Right forelimb (tissue), 1 donor: ENCODE measurements around the gene PMVK.
A peak's percentile ranks its signal among the peaks of the same experiment; 100 is the strongest.
"Not testable (repeated sequence)": the region's sequence is repeated elsewhere in the genome, so short reads cannot be mapped to it uniquely, and the experiment has no call there.

Experiments
- DNase-seq: peaks from one replicate; pipeline ENCODE4 v3.0.0-alpha.2; 2018

The PMVK gene

DNA sequence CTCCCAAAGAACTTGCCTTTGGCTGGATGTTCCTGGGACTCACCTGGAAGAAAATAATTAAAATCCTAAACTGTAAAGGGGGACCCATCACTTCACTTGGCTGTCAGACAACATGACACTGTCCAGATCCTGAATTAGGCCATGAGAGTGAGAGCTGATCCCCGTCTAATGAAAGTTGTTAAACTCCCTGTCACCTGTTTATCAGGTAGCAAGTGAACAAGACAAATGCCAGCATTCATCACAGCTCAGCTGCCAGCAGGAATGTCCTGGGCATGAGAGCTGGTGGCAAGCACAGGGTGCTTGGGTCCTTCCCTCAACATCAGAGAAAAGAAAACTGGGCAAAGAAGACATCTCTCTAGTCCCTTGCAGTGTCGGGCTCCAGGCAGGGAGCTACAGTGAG lies 23.8 kb downstream of the PMVK start:
- DNase-seq, result no peak

DNA sequence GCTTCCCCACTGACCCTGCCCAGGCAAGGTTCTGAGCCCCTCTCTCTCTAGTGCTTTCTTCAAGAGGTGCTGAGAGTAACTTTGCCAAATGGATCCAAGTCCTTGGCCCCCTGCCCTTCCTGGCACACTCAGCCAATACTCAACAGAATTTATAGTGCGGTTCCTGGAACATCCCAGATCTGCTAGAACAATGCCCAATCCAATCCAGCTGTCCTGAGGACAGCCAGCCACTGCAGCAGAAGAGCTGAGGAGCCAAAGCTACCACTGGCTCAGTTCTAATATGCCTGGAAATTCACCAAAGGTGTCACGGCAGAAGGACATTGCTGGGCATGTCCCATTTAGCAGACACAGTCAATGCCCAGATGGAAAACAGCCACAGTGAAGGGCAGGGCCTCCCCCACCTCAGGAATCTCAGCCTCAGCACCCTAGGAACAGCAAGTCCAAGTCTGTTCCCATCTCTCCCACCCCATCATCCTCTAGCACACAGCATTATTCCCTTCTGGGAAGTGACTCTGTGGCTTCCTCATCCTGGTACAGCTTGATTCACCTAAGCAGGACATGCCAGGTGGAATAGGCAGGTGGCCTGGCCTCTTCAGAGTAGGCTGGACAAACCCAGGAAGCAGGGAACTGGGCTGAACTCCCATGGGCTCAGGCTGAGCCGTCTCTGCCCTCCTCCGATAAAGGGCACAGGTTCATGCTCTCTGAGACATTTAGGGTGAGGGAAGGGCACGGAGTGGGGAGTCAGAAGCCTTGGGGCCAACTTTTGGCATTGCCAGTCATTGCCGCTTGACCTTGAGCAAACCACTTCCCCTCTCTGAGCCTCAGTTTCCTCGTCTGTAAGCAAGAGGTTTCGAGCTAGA lies 24.6 kb downstream of the PMVK start:
- no peak for DNase-seq

DNA sequence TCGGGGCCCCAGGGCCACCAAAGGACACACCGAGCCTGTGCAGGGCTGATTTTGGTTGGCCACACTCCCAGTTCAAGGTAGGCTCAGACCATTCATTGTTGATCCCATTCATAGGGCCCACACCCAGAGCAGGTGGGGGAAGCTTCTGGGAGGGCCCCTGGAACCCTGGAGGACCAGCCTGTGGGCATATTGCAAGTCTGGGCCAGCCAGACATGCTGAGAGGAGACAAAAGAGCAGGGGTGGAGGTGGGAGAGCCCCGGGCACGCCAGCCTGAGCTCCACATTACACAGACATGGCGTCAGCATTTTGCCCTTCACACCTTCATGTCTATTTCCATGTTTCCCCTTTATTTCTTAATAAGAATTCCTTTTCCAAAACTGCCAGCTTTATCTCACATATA lies 25.7 kb downstream of the PMVK start:
- no peak for DNase-seq

DNA sequence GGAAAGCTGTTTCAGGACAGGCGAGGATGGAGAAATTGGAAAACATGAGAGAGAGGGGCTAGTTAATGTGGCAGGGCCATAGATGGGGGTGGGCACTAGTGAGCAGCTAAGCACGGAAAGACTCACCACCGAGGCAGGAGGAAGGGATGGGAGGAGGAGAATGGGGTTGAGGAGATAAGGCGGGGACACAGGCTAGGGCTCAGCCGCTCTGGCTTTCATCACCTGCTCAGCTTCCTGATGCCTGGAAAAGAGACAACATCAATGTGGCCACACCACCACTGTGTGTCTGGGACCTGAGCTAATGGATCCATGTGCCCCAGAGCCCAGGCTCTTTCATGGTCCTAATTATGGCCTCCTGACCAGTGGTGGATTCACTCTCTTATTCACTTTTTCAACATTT lies 27.6 kb downstream of the PMVK start:
- DNase-seq, result no peak

DNA sequence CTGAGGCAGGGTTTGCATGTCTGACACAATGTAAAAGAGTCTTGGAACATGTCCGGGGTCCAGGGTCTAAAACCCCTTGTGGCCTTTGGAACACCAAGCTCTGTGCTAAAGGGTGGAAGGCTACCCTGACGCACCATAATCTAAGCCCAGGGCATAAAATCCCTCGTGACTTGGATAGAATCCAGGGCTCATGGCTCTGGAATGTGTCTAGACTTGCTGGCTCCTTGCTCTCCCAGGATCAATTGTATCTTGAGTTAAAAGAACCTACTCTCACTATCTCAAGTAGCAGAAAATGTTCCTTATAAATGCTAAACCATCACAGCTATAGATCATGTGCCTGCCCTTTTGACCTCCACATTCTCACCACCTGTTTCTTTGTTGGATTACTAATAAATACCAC lies 28.4 kb downstream of the PMVK start:
- DNase-seq, result not testable (repeated sequence)

DNA sequence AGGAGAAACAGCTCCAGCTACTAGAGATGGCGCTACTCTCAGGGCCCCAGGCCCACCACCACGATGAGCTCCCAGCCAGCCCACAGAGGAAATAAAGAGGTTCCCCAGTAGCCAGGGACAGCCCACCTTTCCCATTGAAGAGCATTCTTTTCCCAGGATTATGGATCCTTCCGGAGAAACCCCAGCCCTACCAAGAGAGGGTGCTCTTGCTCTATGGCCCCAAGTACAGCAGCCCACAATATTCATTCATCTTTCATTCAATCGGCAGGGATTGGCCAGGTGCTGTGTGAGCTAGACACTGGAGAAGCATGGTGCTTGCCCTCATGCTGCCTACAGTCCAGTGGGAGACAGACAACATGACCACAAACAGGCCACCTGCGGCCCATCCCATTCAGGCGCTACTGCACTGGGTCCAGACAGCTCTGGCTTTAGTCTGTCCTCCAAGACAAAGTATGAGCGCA lies 29.9 kb downstream of the PMVK start:
- no peak for DNase-seq

DNA sequence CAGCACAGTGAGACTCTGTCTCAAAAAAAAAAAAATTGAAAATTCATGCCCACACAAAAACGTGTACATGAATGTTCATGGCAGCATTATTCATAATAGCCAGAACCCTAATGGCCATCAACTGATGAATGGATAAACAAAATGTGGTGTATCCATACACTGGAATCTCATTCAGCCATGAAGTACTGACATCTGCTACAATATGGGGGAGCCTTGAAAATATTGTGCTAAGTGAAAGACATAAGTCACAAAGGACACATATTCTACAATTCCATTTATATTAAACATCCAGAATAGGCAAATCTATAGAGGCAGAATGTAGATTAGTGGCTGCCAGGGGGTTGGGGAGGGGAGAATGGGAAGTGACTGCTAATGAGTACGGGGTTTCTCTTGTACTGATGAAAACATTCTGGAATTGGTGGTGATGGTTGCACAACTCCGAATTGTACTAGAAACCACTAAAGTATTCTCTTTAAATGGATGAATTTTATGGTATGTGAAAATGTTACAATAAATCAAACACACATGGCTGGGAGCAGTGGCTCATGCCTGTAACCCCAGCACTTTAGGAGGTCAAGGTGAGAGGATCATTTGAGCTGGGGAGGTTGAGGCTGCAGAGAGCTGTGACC lies 33.5 kb downstream of the PMVK start:
- no peak for DNase-seq

DNA sequence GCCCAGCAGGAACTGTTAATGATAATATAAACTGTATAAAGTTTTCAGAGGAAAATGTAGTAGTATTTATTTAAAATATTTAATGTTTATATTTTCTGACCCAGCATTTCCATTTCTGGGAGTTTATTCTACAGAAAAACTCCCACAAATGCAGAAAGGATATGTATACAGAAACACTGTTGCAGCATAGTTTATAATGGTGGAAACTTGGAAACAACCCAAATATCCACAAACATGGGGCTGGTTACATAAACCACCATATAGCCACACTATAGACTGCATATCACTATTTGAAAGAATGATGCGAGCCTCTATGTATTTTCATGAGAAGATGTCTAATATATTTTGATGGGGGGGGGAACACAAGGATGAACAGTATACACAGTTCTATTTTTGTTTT lies 34.9 kb downstream of the PMVK start:
- no peak for DNase-seq

DNA sequence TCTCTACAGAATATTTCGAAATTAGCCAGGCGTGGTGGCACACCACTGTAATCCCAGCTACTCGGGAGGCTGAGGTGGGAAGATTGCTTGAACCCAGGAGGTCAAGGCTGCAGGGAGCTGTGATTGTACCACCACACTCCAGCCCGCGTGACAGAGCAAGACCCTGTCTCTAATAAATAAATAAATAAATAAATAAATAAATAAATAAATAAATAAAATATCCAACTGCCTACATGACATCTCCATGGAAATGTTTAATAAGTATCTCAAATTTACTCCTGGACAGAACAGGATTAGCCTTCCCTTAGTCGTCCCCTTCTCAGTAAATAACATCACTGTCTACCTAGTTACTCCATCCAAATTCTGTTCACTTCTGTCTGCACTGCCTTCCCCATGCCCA lies 37.5 kb downstream of the PMVK start:
- no peak for DNase-seq

DNA sequence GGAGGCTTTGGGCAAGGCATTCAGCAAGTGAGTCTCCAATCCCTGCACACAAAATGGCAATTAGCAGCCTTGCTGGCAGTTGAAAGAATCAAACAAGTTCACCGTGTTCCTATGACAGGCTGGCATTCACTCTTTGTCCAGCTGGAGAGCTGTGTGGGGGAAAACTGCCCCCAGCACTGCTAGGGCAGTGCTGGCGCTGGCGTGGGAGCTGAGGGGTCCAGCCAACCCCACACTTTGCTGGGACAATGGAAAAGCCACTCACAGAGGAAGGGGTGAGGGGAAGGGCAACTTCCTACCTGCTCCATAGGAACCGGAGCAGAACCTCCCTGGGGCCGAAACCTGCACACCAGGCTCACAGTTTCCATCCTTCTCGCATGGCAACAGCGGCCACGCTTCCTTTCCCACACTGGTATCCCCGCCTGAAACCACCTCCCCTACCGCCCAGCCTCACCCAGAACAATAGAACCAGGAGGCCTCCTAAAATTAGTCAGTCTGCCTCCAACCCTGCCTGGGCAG lies 39.7 kb downstream of the PMVK start:
- DNase-seq, result no peak

DNA sequence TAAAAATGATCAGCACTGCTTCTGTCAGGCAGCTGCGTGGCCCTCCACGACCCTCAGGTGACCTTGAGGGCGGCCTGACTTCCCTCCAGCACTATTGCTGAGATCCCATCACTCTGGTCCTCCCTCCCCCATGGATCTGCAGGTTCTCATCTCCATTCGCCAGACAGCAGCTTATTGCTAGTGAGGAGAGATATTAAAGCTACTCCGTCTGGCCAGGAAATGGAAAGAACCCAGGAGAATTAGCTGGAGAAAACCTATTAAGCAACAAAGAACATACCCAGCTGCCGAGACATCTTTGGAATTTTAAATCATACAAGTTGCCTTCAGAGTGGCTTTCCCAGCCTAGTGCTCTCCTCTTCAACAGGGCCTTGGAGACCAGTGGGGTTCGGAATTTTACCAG lies 40.7 kb downstream of the PMVK start:
- no peak for DNase-seq

DNA sequence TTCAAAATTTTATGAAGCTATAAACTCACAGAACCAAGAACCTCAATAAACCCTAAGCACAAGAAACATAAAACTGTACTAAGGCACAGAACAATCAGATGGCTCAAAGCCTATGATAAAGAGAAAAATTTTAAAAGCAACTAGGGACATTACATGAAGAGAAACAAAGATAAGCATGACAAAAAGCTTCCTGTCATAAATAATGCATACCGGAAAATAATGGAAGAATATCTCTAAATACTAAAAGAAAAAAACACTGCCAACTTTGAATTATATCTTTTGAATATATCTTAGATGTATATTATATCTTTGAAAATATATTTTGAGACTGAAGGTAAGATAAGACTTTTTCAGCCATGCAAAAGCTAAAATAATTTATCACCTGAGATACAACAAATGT lies 45.1 kb downstream of the PMVK start:
- no peak for DNase-seq

DNA sequence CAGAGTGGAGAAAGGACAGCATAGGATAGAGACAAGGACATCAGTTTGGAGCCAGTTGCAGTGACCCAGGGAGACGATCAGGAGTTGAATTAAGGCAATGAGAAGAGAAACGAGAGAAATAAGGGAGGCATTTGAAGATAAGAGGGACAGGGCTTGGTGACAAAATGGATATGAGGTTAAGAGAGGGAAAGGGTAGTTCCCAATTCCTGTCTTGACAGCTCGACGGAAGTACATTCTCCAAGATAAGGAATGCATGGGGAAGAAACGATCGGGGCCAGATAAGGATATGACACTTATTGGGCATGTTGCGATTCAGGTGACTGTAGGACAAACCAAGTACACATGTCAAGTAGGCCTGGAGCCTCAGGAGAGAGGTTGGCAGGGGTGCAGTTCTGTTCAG lies 47.8 kb downstream of the PMVK start:
- no peak for DNase-seq

DNA sequence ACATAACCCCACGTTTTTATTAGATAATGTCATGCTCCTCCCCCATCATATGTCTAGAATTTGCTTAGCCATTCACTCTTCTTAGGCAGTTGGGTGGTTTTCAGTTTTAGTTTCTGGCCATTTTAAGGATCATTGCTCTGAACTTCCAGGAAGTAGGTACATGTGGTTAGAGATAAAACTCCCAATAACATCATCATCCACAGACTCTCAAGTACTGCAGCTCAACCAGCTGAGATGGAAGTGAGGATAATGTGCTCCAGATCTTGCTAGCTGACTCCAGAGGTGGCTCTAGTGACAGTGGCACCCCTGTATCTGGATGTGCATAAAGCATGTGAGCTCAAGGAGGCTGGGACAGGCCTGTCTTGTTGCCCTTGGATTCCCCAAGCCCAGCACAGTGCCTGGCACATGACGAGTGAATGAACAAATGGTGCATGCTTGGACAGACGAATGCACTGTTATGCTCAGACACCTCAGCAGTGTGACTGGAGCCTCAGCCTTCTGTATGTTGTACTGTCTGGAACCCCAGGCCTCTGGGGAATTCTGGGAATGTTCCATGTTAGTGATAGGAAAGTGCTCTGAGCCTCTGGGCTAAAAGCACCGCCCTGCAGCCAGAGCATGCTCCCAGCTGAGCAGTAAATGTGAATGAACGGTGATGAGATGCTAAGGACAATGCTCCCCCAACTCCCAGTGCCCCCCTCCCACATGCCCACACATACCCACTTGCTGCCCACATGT lies 50.1 kb downstream of the PMVK start:
- DNase-seq, result no peak

DNA sequence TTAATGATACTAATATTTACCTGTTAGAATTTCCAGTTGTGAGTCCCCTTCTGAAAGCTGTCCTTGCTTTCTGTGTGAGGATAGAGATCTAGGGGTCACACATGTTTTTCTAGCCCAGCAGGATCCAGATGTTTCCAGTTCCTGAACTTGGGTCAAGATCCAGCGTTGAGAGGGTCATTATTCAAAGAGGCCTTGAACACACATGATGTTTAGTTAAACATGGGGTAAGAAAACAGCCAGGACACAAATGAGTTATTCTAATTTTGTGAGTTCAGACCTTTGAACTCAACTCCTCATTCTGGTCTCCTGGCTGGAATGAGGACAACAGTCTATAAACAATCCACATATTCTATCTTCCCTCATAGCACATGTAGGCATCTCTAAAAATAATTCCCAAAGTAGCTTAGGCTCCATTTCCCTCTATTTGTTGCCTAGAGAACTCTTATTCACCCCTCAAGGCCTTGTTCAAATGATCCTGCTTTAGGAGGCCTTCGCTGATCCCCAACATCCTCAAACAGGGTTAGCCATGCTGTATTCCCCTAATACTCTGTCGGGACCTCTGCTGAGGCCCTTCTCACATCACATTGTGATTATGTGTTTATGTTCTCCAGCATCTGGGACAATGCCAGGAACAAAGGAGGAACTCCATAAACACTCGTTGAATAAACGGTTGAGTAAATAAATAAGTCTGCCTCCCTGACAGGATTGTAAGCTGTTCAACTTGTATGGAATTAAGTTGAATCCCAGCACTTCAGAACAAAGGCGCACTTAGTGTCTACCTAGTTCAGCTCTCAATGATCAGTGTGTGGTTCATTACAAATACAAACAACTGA lies 51.4 kb downstream of the PMVK start:
- DNase-seq, result no peak

DNA sequence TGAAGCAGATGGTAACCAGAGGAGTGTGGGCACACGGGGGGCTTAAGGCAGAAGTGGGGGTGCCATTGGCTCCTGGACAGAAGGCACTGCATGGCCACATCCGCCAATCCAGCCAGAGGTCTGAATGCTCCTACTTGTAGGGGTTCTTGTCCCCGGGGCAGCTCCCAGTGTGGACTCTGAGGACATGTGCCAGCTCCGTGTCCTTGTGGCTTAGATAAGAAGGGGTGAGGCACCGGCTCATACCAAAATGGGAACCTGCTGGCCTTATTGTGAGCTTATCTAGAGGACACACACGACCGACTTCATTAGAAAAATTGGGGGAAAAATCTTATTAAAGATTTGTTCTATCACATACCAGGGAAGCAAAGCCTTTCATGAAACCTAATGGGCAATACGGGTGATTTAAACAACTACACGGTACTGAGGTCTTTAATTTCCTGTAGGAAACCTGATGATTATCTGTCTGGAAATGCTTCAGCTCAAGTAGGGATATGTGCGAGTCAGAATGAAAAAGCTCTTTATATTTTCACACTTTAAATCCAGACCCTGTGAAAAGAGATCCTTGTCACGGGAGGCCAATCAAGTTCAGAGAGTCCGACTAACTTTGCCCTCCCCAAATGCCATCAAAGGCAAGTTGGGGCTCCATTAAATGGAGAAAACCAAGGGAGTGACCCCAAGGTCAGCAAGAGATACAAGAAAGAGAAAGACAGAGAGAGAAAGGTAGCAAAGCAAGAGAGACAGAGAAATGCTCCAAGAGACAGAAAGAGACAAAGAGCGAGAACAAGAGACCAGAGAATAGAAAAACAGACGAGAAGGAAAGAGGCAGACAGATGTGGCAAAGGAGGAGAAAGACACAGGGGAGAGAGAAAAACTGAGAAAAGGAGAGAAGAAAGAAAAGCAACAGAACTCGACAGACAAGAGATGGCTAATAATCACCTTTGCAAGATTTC lies 52.3 kb downstream of the PMVK start:
- DNase-seq, result no peak

DNA sequence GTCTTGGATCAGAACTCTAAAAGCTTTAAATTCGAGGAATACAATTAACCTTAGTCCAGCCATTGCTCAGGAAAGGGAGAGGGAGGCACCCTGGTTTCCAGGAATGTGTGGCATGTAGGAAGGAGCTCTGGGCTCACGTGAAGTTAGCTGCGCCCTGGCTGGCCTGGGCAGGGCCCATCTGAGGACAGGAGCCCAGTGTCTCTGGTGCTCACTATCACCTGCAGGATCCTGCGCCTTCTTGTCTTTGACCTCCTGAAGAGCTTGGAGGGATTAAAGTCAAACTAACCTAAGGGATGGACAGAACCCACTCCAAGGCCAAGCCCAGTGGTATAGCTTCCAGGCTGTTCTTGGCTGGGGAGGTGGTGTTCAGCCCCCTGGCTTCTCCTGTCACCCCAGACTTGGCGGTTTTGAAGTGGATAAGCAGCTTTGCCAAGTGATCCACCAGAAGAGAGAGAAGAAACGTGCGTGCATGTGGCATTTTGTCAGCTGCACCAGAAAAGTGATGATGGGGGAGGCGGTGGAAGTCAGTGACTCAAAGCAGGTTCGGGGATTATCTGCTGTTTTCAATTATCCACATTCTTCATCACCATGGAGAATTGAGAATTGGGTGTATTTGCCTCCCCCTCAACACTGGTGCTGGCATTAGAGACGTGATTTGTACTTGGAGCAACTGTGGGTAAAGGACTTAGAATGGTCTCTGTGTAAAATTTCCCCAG lies 54.5 kb downstream of the PMVK start:
- DNase-seq, result no peak

DNA sequence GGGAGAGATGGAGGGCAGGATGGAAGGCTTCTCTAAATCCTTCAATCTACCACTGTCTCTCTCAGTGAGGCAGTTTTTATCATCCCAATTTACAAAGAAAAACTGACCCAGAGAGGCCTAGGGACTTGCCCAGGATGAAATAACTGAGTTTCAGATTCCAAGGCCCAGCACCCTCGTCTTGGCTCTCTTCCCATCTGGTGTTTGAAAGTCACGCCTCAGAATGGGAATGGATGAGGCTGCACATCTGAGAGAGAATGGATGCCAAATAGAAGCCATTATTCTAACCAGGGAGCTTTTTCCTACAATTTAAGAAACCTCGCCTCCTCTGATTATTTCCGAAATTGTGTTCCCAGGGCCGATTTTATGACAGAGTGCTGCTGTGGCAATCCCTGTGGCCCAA lies 55.8 kb downstream of the PMVK start:
- no peak for DNase-seq

DNA sequence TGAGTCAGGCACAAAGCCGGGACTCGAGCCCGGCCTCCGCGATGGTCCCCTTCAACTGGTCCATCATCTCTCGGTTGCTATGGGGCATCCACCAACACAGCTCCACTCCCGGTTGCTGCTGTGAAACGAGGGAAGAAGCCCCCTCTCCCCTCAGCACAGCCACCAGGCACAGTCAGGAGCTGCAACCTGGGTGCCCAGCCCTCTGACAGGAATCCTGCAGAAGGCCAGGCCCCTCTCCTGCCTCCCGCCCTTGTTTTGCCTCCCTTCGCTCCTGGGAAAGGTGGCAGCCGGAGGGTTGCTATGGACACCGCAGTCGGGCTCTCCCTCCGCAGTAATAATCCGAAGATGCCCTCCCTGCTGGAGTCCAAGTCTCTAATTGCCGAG lies 57.5 kb downstream of the PMVK start:
- no peak for DNase-seq

DNA sequence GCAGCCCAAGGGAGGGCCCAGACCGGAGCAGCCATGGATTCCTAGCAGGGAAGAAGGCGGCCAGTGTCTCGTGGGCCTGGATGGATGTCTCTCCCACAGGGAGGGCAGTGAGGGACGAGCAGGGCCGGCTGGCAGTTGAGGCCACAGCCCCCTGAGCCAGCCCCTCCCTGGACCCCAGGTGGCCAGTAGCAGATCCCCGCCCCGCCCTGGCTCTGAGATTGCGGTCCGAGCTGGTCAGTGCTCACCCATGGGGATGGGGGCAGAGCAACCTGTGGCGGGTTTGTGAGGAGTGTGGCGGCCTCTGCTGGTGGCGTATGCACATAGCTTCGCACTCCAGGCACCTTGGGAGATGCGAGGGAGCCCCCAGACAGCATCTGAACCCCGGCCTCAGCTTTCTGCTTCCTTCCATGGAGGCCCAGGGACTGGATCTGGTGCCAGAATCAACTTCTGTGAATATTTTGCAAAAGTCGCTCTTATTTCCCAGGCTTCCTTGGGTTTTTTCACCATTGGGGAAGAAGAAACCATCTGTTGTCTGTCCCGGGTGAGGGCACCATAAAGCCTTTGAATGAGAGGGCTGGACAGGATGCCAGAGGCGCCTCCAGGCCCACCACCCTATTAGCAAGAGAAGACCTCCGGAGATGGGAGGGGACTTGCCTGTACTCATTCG lies 58.0 kb downstream of the PMVK start:
- peak; percentile 87 for DNase-seq
